SW 1271 (cell line): ENCODE data around the gene TNFAIP2.

Experiments
- DNase-seq, 2 experiments: peaks; one replicate each; lab custom pipeline; 2025; lab: John Stamatoyannopoulos, UW

The TNFAIP2 gene, protein sequence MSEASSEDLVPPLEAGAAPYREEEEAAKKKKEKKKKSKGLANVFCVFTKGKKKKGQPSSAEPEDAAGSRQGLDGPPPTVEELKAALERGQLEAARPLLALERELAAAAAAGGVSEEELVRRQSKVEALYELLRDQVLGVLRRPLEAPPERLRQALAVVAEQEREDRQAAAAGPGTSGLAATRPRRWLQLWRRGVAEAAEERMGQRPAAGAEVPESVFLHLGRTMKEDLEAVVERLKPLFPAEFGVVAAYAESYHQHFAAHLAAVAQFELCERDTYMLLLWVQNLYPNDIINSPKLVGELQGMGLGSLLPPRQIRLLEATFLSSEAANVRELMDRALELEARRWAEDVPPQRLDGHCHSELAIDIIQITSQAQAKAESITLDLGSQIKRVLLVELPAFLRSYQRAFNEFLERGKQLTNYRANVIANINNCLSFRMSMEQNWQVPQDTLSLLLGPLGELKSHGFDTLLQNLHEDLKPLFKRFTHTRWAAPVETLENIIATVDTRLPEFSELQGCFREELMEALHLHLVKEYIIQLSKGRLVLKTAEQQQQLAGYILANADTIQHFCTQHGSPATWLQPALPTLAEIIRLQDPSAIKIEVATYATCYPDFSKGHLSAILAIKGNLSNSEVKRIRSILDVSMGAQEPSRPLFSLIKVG

DNA sequence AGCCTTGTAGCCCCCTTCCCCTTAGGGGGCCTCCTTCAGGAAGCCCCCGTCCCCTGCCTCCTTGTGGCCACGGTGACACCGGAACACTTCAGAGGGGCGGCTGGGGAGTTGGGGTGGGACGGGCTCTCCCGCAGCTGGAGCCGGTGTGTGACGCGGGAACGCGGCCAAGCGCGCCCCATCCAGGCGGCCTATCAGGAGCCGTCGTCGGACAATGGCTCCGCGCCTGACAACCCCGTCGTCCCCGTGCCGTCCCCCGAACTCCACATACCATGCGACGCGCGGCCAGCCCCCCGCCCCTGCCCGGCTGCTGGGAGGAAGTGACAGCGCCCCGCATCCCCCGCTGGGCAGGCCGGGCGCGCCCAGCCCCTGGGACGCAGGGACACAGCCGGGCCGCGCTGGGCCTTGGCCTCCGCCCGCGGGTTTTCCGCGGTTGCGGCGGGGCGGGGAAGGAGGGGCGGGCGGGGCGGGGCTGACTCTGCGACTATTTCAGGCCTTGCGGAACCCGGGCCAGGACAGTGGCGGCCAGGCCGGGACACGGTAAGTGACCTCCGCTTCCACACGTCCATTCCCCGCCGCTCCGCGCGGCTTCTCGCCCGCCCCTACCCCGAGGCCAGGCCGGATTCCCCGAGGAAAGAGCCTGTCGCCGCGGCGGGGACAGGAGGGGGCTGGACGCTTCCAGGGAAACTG, at the start of gene TNFAIP2:
Gene TNFAIP2 (plus strand): TSS at position 515 of the 687 bp plus-strand sequence. CDS start 2,997 bp downstream, outside the sequence.
- no peak for DNase-seq

DNA sequence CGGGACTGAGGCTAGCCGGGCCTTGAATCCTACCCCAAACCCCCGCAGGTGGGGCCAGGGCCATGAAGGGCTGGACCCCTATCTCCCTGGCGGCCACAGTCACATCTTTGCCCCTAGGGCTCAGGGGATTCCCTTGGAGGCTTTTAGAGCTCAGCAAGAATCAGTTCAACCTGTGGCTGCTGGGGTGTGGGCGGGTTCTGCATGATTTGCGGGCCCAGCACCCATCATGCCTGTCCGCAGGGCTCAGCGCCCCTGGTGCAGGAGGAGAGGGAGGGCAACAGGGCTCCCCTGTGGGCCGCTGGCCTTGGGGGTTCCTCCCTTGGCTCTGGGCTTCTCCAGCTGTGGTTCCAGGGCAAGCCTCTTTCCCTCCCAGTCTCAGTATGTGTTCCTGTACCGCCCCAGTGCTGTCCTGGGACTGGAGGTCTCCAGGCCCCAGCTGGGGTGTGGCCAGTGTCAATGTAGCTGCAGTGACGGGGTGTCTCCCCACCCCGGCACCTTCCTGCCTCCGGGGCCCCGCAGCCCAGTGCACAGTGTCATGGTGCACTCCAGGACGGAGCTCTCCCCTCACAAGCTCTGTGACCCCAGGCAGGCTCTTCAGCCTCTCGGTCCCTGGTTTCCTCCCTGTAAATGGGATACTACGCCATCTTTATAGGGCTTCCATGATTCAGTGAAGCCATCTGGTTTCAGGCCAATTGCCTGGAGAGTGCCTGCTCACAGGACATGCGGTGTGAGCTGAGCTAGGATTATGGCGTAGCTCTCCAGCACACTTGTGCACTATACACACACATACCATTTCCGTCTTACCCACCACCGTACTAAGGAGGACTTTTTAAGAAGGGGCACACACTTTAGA, 49.2 kb upstream of the TNFAIP2 start:
- DNase-seq, result no peak

DNA sequence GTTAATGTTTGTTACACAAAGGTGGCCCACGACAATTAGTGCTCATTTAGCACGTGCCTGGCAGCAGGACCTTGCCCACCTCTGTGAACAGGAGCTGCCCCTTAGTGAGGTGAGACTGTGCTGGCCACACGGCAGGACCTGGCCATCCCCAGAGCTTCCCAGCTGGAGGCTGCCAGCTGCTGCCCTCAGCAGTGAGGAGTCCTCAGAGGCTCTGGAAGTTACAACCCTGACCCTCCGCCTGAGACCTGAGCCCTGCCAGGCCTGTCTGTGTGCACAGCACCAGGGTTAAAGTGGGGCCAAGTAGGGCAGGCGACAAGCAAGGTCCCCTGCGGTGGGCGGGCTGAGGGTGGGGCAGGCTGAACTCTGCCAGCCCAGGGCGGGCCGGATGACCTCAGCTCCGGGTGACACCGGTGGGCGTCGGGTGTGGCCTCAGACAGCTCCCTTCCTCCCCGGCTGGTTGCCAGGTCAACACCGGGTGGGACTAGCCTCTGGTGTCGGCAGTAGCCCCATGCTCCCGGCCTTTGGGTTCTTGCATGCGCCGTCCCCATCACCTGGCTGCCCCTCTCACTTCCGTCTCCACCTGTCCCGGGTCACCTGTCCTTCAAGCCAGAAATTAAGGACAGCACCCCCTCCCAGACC, 48.4 kb upstream of the TNFAIP2 start:
- no peak for DNase-seq

DNA sequence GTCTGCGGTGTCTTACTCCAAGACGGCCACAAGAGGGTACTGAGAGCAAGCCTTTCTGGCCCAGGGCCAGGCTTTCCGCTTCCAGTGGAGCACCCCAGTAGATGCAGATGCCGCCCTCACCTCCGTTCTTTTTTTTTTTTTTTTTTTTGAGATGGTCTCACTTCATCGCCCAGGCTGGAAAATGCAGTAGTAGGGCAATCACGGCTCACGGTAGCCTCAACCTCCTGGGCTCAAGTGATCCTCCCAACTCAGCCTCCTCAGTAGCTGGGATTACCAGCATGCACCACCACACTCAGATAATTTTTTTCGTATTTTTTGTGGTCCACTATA, 44.9 kb upstream of the TNFAIP2 start:
- DNase-seq, result peak; percentile 47 to 76

DNA sequence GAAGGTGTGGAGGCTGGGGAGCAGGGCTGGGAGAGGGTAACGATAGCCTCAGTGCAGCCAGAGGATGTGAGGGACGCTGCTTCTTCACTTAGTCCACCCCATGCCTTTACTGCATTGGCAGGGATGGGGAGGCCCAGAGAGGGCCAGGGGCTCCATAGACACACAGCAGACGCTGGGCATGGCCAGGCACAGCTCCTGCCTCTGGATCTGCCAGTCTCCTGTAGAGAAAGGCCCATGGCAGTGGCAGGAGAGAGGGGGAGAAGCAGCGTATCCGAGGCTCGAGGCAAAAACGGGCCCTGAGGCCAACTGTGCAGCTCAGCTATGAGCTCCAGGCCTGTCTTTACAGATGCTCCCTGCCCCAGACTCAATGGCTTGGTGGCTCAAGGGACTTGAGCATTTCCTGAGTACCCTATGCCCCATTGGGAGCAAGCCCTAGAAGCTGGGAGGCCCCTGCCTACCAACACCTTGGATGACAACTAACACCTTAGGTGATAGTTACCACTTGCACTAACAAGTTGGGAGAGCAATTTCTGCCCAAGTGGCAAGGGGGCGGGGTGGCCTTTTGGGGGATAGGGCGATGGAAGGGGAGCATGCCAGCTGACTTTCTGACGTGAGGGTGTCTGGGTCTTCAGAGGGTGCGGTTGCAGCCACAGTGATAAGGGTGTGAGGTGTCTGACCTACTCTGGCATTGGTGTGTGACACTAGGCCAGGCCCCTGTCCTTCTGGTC, 44.2 kb upstream of the TNFAIP2 start:
- DNase-seq, result no peak

DNA sequence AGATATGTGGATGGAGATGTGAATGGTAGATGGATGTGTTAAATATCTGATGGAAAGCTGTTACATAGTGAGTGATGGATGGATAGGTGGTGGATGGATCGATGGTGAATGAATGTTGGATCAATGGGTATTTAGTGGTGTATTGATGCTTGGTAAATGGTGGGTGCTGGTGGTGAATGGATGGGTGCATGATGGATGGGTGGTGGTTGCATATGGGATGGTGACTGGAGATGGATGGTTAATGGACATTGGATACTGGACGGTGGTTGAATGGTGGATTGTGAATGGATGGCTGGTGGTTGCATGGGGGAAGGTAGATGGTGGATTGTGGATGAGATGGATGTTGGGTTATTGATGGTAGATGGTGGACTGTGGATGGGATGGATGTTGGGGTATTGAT, 41.3 kb upstream of the TNFAIP2 start:
- DNase-seq, result no peak

DNA sequence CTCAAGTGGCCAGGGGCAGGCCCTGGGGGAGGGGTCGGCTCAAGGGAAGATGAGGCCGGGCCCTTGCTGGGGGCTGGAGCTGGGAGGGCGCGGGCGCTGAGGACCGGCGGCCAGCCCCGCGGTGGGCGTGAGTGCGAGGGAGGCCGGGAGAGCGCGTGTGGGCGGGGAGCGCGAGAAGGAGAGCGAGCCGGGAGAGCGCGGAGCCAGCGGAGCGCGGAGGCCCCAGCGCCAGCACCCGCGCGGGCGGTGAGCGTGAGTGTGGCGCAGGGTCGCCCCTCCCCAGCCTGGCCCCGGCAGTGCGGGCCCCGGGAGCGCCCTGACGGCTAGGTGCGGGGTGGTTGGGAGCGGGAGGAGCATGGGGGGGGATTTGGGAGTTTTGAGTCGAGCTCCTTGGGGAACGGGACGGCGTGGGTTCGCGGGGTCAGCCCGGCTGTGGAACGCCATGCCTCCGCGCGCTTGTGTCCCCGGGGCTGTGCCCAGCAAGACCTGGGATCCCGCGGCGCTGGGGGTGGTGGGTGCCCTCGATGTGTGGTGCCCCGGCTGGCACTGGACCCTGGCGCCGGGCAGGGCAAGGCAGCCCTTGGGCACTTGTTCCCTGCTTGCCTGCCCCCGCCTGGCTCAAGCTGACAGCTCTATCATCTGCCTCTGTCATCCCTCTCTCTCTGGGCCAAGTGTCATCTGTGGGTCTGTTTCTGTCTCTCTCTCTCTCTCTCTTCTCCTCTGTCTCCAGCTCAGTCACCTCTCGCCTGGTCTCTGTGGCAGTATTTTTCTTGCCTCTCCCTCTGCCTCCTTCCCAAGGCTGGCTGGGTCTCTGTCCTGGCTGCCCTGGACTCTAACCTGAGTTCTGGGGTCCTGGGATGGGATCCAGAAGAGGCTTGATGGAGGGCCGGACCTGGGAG, 39.0 kb upstream of the TNFAIP2 start, which contains the start of gene LBHD2:
Gene LBHD2 (plus strand): TSS at position 190 of the 899 bp plus-strand sequence. CDS start 1,803 bp downstream, outside the sequence.
- DNase-seq, result no peak

DNA sequence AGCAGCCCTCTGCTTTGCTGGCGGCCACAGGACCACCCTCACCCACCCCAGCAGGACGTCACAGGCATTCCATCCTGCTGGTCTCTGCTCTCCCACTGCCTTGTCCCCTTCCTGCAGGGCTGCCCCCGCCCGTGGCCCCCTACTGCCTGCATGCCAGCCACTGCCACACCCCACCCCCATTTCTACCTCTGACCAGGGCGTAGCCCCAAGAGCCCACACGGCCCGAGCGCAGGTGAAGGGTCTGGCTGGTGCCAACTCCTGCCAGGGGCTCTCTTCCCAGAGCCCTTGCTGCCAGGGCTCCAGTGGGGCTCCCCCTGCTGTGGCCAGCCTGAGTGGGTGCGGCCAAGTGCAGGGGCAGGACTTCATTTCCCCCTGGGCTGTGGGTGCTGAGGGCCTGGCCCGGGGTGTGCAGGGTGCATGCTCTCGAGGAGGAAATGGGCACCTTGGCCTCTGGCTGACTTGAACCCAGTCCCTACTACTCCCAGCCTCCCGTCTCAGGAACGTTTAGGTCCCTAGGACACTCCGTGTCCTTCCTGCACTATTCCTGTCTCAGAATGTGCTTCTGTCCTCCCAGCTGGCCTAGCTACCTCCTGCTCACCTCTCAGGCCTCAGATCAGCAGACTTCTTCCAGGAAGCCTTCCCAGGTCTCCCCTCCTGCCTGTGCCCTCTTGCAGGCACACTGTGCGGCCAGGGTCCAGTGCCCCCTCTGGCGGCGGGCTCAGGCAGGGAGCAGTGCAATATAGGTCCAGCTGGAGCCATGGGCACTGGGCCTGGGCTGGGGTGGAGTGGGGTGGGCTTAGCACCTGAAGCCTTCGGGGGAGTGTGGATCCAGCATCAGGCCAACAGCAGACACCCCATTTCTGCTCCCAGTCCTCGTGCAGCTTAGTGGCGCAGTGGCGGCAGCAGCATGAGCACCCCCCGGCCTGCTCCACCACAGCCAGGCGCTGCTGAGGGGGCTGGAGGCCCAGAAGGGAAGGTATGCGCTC, 37.9 kb upstream of the TNFAIP2 start:
- no peak for DNase-seq

DNA sequence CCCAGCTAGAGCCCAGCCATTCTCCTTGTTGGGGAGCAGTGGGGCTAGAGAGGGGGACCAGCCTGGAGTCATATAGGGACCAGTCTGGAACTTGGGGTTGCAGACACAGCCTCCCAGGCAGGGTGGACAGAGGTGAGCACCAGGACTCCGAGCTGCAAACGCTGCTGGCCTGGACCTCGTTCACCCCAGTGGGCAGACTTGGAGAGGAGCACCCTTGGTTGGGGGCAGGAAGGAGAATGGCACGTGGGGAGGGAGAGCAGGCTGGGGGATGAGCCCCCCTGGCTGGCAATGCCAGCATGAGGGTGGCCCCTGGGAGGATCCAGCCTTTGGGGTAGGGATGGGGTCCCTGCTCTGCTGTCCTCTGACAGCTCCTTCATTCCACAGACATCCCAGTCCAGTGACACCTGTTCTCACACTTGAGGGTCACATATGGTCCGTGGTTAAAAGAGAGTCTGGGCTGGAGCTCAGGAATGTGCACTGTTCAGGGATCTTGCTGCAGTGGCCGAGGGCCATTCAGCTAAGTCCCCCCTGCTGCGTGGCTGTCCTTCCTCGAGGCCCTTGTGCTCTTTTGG, 36.4 kb upstream of the TNFAIP2 start:
- DNase-seq, result no peak

DNA sequence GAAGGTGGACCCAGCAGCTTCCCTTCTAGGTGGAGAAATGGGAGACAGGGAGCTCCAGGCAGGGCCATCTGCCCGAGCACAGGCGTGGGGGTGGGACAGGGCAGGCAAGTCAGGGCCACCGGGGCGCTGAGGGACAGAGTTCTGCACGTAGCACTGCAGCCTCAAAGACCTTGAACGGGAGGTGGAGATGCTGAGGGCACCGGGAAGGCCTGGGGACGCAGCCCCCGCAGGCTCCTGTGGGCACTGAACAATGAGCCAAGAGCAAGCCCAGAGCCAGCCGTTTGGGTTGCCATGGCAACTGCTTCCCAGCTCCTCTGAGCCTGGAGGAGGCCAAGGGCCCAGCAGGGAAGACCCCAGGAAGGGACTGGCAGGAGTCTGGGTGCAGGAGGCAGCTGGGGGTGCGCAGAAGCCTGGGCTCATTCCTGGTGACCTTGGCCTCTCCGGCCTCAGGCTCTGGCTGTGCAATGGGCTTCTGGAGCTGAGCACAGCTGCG, 35.9 kb upstream of the TNFAIP2 start:
- DNase-seq, result no peak

DNA sequence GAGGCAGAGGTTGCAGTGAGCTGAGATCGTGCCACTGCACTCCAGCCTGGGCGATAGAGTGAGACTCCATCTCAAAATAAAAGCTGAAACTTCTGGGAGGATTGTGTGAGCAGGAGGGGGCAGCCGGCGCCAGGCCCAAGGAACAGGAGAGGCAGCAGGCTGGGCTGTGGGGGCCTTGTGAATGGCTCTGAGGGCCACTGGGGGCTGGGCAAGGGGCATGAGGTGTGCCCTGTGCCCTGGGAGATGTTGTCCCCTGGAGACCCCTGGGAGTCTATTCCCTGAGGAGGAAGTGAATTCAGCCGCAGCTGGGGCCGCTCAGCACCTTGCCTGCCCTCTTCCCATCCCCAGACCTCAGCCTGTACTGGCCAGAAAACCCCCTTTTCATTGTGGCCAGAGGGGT, 34.3 kb upstream of the TNFAIP2 start:
- DNase-seq, result no peak

DNA sequence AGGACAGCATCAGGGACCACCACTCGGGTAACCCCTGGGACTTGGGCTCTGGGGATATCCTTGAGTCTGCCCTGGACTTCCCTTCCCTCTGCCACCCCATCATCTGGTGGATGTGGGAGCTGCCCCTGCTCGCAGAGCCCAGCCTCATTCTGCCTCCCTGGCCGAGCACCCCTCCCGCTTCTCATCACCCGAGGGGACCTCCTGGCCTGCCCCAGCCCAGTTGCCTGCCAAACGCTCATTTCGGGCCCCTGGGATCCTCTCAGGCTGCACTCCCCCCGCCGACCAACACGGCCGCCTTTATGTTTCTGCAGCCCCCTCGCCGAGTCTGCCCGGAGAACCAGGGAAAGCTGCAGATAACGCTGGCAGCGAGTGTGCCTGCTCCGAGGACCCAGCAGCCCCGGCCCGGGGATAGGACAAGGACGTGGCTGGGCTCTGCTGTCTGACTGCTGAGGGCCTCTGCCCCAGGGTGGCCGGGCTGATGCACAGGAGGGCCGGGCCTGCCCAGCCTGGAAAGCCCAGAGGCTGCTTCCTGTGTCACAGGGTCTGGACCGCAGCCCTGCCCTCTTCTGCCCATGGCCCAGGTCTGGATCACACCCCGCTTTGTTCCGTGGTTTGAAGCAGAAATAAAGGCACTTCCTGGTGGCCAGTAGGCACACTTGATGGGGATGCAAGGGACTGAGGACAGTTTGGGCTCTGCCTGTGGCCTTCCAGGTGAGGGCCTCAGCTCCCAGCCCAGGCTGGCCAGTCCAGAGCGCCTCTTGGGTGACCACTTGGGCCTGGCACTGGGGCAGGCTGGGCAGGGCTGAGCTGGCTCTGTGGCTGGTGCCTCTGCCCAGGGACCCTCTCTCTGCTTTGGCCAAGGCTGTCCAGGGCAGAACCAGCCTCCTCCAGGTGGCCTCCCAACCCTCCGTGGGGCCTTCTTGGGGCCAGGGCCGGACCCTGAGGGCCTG, 33.6 kb upstream of the TNFAIP2 start:
- no peak for DNase-seq

DNA sequence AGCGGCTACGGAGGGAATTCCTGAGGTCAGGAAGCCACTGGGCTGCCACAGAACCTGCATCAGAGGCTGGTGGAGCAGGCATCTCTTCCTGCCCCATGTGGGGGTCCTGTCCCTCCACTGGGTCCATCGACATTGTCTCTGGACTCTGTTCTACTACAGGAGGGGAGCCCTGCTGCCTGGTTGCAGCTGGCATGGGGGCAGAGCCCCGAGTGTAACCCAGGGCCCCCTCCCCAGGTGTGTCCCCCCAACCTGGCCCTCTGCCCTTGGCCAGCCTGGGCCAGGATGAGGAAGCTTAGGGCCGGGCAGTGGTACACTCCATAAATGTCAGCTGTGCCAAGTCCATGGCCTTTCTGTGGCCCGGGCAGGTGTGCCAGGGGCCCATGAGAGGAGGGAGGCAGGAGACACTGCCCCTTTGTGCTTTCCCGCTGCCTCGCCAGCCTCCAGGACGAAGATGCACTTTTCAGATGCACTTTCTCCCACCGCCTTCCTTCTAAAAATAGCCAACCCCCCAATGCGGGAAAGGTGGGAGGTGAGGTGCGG, 32.7 kb upstream of the TNFAIP2 start:
- DNase-seq, result no peak

DNA sequence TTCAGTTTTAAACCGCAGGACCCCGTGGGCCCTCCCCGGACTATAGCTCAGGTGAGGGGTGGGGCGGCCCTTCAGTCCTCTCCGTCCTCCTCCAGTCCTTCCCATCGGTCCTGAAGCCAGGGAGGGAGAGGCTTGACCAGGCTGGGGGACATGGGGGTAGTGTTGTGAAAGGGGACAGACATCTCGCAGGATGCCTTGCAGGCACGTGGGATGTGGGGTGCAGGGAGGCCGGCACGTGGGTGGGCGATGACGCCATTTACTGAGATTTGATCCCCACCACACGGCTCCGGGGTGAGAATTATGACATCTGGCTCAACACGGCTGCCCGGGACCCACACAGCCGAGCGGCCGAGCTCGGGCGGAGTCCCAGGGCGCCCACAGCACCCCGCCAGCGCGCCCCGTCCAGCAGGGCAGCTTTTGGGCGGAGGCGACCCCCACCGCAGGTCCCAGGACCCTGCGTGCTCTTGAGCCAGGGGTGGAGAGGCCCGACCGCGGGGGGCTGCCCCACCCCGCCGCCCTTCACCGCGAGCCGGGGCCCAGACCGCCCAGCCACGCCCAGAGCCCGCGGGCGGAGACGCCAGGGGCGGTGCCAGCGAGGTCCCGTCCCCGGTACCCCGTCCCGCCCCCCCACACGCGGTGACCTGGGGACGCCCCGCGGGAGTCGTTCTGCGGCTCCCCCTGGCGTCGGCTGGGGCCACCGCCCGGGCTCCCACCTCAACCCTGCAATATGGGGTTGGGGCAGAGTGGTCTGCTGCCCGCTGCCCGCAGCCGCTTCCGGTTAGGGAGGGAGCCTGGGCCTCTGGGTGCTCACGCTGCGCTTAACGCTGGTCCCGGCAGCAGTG, 32.0 kb upstream of the TNFAIP2 start:
- DNase-seq, result no peak

DNA sequence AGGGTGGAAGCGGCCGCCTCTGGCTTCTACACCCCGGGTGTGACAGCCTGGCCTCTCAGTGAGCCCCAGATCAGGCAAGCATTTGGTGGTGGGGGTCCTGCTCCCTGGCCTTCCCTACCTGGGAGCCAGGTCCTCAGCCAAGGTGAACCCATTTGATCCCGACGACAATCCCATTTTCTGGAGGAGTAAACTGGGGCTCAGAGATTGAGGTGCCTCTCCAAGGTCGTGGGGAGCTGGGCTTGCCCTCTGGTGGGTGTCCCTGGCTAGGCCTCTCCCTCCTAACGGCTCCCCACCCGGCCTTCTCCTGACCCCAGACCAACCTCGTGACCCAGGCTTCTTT, 31.4 kb upstream of the TNFAIP2 start:
- no peak for DNase-seq
